IMR-90 (cell line): Measurements from ENCODE around the gene BCAT1. TPM values are rescaled to one million over a fixed set of nuclear protein-coding genes. Genes with fewer than 3 reads are reported as not detected.

Experiments used
- ATAC-seq: fragments of 200-7000 bp; cut with Tn5 transposase; 2 replicates; pipeline ENCODE4 v1.9.1; 2020; ENCODE audit warnings: low read depth, mild to moderate bottlenecking, moderate library complexity
- BruUV-seq: library from RNA; stranded (reverse); fragments of 400-500 nt; replicated peaks from 2 replicates; lab custom pipeline; 2021; lab: Mats Ljungman, UMichigan
- CTCF ChIA-PET: fragments of 300-600 bp; formaldehyde crosslinking; extraction: SDS; loops from one replicate; lab custom pipeline; 2021; ENCODE audit warnings: antibody characterized with exemption; lab: Yijun Ruan, JAX
- POLR2A ChIA-PET: fragments of 300-600 bp; sonication (Branson Sonifier 250); formaldehyde crosslinking; loops from one replicate; lab custom pipeline; 2022; ENCODE audit warnings: antibody characterized with exemption; ENCODE audit not compliant: unreplicated experiment; lab: Charles Lee
- DNase-seq: peaks from one replicate; pipeline ENCODE4 v3.0.0; 2013
- H2AFZ ChIP-seq: replicated peaks from 2 replicates; pipeline ENCODE3; 2013; ENCODE audit warnings: low read length, mild to moderate bottlenecking; ENCODE audit not compliant: poor library complexity
- H2AK5ac ChIP-seq: 2 replicates; pipeline ENCODE4 v1.6.1; 2013; ENCODE audit warnings: low read depth, low read length, inconsistent platforms
- H2AK9ac ChIP-seq: replicated peaks from 2 replicates; pipeline ENCODE3; 2013; ENCODE audit warnings: mild to moderate bottlenecking, low read depth, low read length, moderate library complexity; ENCODE audit not compliant: poor library complexity
- H2BK120ac ChIP-seq: 2 replicates; pipeline ENCODE4 v1.6.1; 2013; ENCODE audit warnings: low read depth, low read length, inconsistent platforms
- H2BK15ac ChIP-seq: 3 replicates; pipeline ENCODE4 v1.6.1; 2013; ENCODE audit warnings: low read depth, low read length, inconsistent platforms
- H2BK20ac ChIP-seq: 2 replicates; pipeline ENCODE4 v1.6.1; 2013; ENCODE audit warnings: low read depth, mild to moderate bottlenecking, inconsistent platforms, low read length, moderate library complexity
- H2BK5ac ChIP-seq: 2 replicates; pipeline ENCODE4 v1.6.1; 2013; ENCODE audit warnings: mild to moderate bottlenecking, low read depth, low read length, inconsistent platforms; ENCODE audit not compliant: poor library complexity, severe bottlenecking
- H3K14ac ChIP-seq: replicated peaks from 2 replicates; pipeline ENCODE4 v1.6.1; 2013; ENCODE audit warnings: low read depth, low read length, inconsistent platforms
- H3K18ac ChIP-seq: 2 replicates; pipeline ENCODE4 v1.6.1; 2013; ENCODE audit warnings: low read depth, low read length, control low read depth
- H3K23ac ChIP-seq: 2 replicates; pipeline ENCODE4 v1.6.1; 2013; ENCODE audit warnings: low read depth, low read length, inconsistent platforms
- H3K27ac ChIP-seq: 2 replicates; pipeline ENCODE4 v1.5.1; 2013; ENCODE audit warnings: mild to moderate bottlenecking, control low read depth, low read length; ENCODE audit not compliant: insufficient read depth
- H3K27me3 ChIP-seq: 2 replicates; pipeline ENCODE4 v1.6.1; 2013; ENCODE audit warnings: low read length; ENCODE audit not compliant: control insufficient read depth, insufficient read depth
- H3K36me3 ChIP-seq: 2 replicates; pipeline ENCODE4 v1.6.1; 2013; ENCODE audit warnings: low read length, mixed read lengths; ENCODE audit not compliant: control insufficient read depth, insufficient read depth
- H3K4ac ChIP-seq: 2 replicates; pipeline ENCODE4 v1.6.1; 2013; ENCODE audit warnings: low read depth, low read length, inconsistent platforms
- H3K4me1 ChIP-seq: 2 replicates; pipeline ENCODE4 v1.6.1; 2013; ENCODE audit warnings: low read length, mixed read lengths; ENCODE audit not compliant: control insufficient read depth, insufficient read depth
- H3K4me2 ChIP-seq: 2 replicates; pipeline ENCODE4 v1.6.1; 2013; ENCODE audit warnings: low read depth, mild to moderate bottlenecking, control low read depth, low read length, moderate library complexity
- H3K4me3 ChIP-seq: 2 replicates; pipeline ENCODE4 v1.5.1; 2013; ENCODE audit warnings: low read depth, mild to moderate bottlenecking, control low read depth, low read length, moderate library complexity; ENCODE audit not compliant: insufficient read depth
- H3K56ac ChIP-seq: 2 replicates; pipeline ENCODE4 v1.6.1; 2013; ENCODE audit warnings: low read length, inconsistent platforms; ENCODE audit not compliant: insufficient read depth; ENCODE audit errors: extremely low read depth
- H3K79me1 ChIP-seq, 2 experiments: 2 replicates each; pipeline ENCODE4 v1.6.1; 2013; ENCODE audit warnings: low read length in 2 of 2, inconsistent platforms in 1 of 2, low read depth in 1 of 2
- H3K9ac ChIP-seq: 2 replicates; pipeline ENCODE4 v1.6.1; 2013; ENCODE audit warnings: low read depth, low read length, control low read depth
- H3K9me1 ChIP-seq: 2 replicates; pipeline ENCODE4 v1.6.1; 2013; ENCODE audit warnings: low read length, inconsistent platforms; ENCODE audit not compliant: insufficient read depth
- H3K9me3 ChIP-seq: 2 replicates; pipeline ENCODE4 v1.6.1; 2013; ENCODE audit warnings: low read length; ENCODE audit not compliant: control insufficient read depth, insufficient read depth
- H4K20me1 ChIP-seq: 2 replicates; pipeline ENCODE4 v1.6.1; 2013; ENCODE audit warnings: low read length, inconsistent platforms; ENCODE audit not compliant: insufficient read depth
- H4K5ac ChIP-seq: 2 replicates; pipeline ENCODE4 v1.6.1; 2013; ENCODE audit warnings: mild to moderate bottlenecking, low read depth, low read length, control low read depth
- H4K8ac ChIP-seq, 2 experiments: 2 replicates each; pipeline ENCODE4 v1.6.1; 2013; ENCODE audit warnings: low read depth in 2 of 2, low read length in 2 of 2, control low read depth in 1 of 2, inconsistent platforms in 1 of 2
- H4K91ac ChIP-seq: 2 replicates; pipeline ENCODE4 v1.6.1; 2013; ENCODE audit warnings: low read depth, low read length, inconsistent platforms; ENCODE audit not compliant: insufficient read depth
- BHLHE40 ChIP-seq: fragments of 150-350 bp; IDR thresholded peaks from 2 replicates; pipeline ENCODE4 v1.6.1; 2016; ENCODE audit warnings: mild to moderate bottlenecking, low read depth, low read length
- FOS ChIP-seq: fragments of 150-350 bp; IDR thresholded peaks from 2 replicates; pipeline ENCODE4 v1.6.1; 2016; ENCODE audit warnings: low read depth, low read length
- MAFK ChIP-seq: IDR thresholded peaks from 2 replicates; pipeline ENCODE4 v1.6.1; 2012; ENCODE audit warnings: low read depth, low read length, improper control_type of control experiment
- MAZ ChIP-seq: IDR thresholded peaks from 2 replicates; pipeline ENCODE4 v1.6.1; 2012; ENCODE audit warnings: low read depth, mild to moderate bottlenecking, low read length, improper control_type of control experiment, moderate library complexity, borderline replicate concordance
- MXI1 ChIP-seq: IDR thresholded peaks from 2 replicates; pipeline ENCODE4 v1.6.1; 2012; ENCODE audit warnings: low read depth, mild to moderate bottlenecking, low read length, moderate library complexity, borderline replicate concordance
- NFE2L2 ChIP-seq: fragments of 150-350 bp; IDR thresholded peaks from 2 replicates; pipeline ENCODE4 v1.6.1; 2016; ENCODE audit warnings: low read depth, mild to moderate bottlenecking, low read length
- POLR2A ChIP-seq: IDR thresholded peaks from 2 replicates; pipeline ENCODE4 v1.6.1; 2012; ENCODE audit warnings: mild to moderate bottlenecking, low read depth, low read length
- RAD21 ChIP-seq: IDR thresholded peaks from 2 replicates; pipeline ENCODE4 v1.6.1; 2012; ENCODE audit warnings: low read length, improper control_type of control experiment
- RCOR1 ChIP-seq: IDR thresholded peaks from 2 replicates; pipeline ENCODE4 v1.6.1; 2012; ENCODE audit warnings: mild to moderate bottlenecking, low read length, improper control_type of control experiment; ENCODE audit not compliant: insufficient replicate concordance
- SMC3 ChIP-seq: fragments of 150-350 bp; IDR thresholded peaks from 2 replicates; pipeline ENCODE4 v1.6.1; 2016; ENCODE audit warnings: low read depth, mild to moderate bottlenecking, antibody characterized with exemption, low read length, moderate library complexity
- WGBS, 2 experiments: methylation state at CpG; one replicate each; pipeline versions ENCODE4 v1.1.5 to v1.1.7; 2013; ENCODE audit warnings: missing lambda C conversion rate in 2 of 2; ENCODE audit not compliant: insufficient read length in 1 of 2; ENCODE audit errors: extremely low coverage in 2 of 2; 5-methylcytosine and 5-hydroxymethylcytosine counted together
- dilution Hi-C: fragments of 300-500 bp; cut with HindIII; formaldehyde crosslinking; loops from one replicate; pipeline ENCODE4 v1.14.3; 2018; ENCODE audit warnings: low sequenced_read_pairs; ENCODE audit not compliant: unreplicated experiment
- in situ Hi-C: fragments of 300-500 bp; cut with MboI; formaldehyde crosslinking; loops from 3 replicates; pipeline ENCODE4 v1.14.3; 2019; ENCODE audit warnings: low sequenced_read_pairs, inconsistent platforms, mixed read lengths
- intact Hi-C: fragments of 100-400 bp; cut with micrococcal nuclease; formaldehyde crosslinking; loops from 2 replicates; pipeline ENCODE4 v1.10.0; 2022
- polyA plus RNA-seq, 3 experiments: library from polyadenylated mRNA; depleted of rRNA; stranded (reverse); fragments of >200 nt; gene quantifications; 2 replicates each; pipeline ENCODE4 v1.2.3, GENCODE V29; 2012; ENCODE audit warnings: low replicate concordance in 1 of 3
- total RNA-seq: library from RNA; depleted of rRNA; stranded (reverse); fragments of >200 nt; gene quantifications from 2 replicates; pipeline ENCODE4 v1.2.3, GENCODE V29; 2012
- TF ChIP-seq, protein P1 (sequence below): fragments of 150-350 bp; IDR thresholded peaks from 2 replicates; pipeline ENCODE4 v1.6.1; 2017; ENCODE audit warnings: mild to moderate bottlenecking, antibody characterized with exemption, low read length, low read depth

The BCAT1 gene
- total and polyA plus RNA-seq, 2 of the 4 experiments (the other 2 are of a cell fraction), result 30.4 to 683 TPM

DNA sequence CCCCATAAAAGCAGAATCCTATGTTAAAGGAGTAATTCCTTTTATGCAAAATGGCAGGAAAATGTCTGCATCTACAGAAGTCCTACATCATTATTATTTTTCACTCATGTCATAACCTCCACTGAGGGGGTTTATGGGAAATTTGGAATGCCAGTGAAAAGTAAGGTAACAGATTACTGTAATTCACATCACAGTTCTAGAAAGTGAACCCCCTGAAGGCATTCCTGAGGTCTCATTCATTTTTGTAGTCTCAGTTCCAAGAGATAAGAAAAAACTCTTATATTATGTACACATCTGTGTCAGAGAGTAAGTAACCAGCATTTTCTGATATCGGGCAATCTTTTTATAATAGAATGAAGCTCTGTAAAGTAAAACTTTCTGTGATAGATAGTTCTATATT is 28.8 kb upstream of the BCAT1 start:
- H3K4ac ChIP-seq, result no peak overlapping the region
- no CpG with 5 or more reads among the region's 1 CpG for WGBS, 2 experiments
- no peaks in the 10 kb centered on the region for H3K79me1 ChIP-seq
- no peak overlapping the region for H4K91ac ChIP-seq
- no peaks in the 10 kb centered on the region for H3K9me1 ChIP-seq
- H3K27me3 ChIP-seq, result no peaks in the 10 kb centered on the region
- H2BK15ac ChIP-seq, result no peak overlapping the region
- in situ Hi-C loops, result loop anchor here (25.0 kb wide), 1 partner anchor 1060 kb away; no protein-coding TSS in a partner anchor
- no peaks in the 10 kb centered on the region for H3K4me1 ChIP-seq
- ATAC-seq, result no peak
- dilution Hi-C loops, result no loop called here
- CTCF ChIA-PET, result no interaction called here
- H2AFZ ChIP-seq, result no peak overlapping the region
- no peak overlapping the region for H4K5ac ChIP-seq
- no peak overlapping the region for H3K23ac ChIP-seq
- no peak overlapping the region for H3K18ac ChIP-seq
- H3K9me3 ChIP-seq, result peaks cover 2% of the 10 kb centered on the region; the same call in 1 of the 2 replicates
- intact Hi-C loops, result no loop called here
- TF ChIP-seq BHLHE40, result no peak
- TF ChIP-seq, protein P1, sequence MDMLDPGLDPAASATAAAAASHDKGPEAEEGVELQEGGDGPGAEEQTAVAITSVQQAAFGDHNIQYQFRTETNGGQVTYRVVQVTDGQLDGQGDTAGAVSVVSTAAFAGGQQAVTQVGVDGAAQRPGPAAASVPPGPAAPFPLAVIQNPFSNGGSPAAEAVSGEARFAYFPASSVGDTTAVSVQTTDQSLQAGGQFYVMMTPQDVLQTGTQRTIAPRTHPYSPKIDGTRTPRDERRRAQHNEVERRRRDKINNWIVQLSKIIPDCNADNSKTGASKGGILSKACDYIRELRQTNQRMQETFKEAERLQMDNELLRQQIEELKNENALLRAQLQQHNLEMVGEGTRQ, result no peak
- TF ChIP-seq FOS, result no peak
- TF ChIP-seq MAFK, result no peak
- TF ChIP-seq NFE2L2, result no peak
- no peak for TF ChIP-seq RAD21
- no peak for TF ChIP-seq MAZ
- TF ChIP-seq POLR2A, result no peak
- no peak for TF ChIP-seq MXI1
- no peak for TF ChIP-seq RCOR1
- TF ChIP-seq SMC3, result no peak
- H2BK20ac ChIP-seq, result no peak overlapping the region
- no peak overlapping the region for H2BK120ac ChIP-seq
- H3K27ac ChIP-seq, result no peak overlapping the region
- H3K14ac ChIP-seq, result no peak overlapping the region
- H4K8ac ChIP-seq, result no peak overlapping the region
- no peak overlapping the region for H3K9ac ChIP-seq
- H4K20me1 ChIP-seq, result no peaks in the 10 kb centered on the region
- H3K36me3 ChIP-seq, result no peaks in the 10 kb centered on the region
- no peak overlapping the region for H2AK5ac ChIP-seq
- no TSS peak for BruUV-seq
- DNase-seq, result no peak
- POLR2A ChIA-PET, result no interaction called here
- no peak overlapping the region for H3K56ac ChIP-seq
- H3K4me2 ChIP-seq, result no peak overlapping the region
- H2BK5ac ChIP-seq, result no peak overlapping the region
- no peak overlapping the region for H2AK9ac ChIP-seq
- H3K4me3 ChIP-seq, result no peak overlapping the region
